ENCODE data around the gene EFNA5. TPM values are rescaled to one million over a fixed set of nuclear protein-coding genes. Genes with fewer than 3 reads are reported as not detected.

Gene EFNA5
- total RNA-seq, 1 experiment from 2014 or later, result 0.22 TPM

GRCh38 chr5:107469064-107469463, 201.7 kb downstream of the EFNA5 start:
- intact Hi-C loops (cut with micrococcal nuclease), result no loop called here
- H3K4me1 ChIP-seq (ENCODE audit: control insufficient read depth in 1 of 2, insufficient read depth in 2 of 2, low read length in 2 of 2), result peaks cover 22 to 33% of the 10 kb centered on the region in 2 experiments; a peak in 3 of 4 replicates

GRCh38 chr5:107468276-107468675, 202.5 kb downstream of the EFNA5 start:
- CTCF ChIA-PET, result no interaction called here
- POLR2A ChIA-PET, result no interaction called here
- H4K20me1 ChIP-seq (ENCODE audit: insufficient read depth), result no peaks in the 10 kb centered on the region
- H3K9me3 ChIP-seq (ENCODE audit: control insufficient read depth in 1 of 2, insufficient read depth in 1 of 2, low read depth in 1 of 2, low read length in 2 of 2), result no peaks in the 10 kb centered on the region
- H2AFZ ChIP-seq (ENCODE audit: low read depth, low read length, poor library complexity, severe bottlenecking), result no peak overlapping the region
- intact Hi-C loops (cut with micrococcal nuclease), result no loop called here
- no peak overlapping the region for H3K27ac ChIP-seq (ENCODE audit: low read depth, low read length)
- no peak for TF ChIP-seq REST (IDR thresholded peaks at IDR 0.05; ENCODE audit: low read depth)
- no peak for TF ChIP-seq POLR2AphosphoS5 (IDR thresholded peaks at IDR 0.05; ENCODE audit: low read depth, low read length)
- H3K4me1 ChIP-seq (ENCODE audit: control insufficient read depth in 1 of 2, insufficient read depth in 2 of 2, low read length in 2 of 2), result peaks cover 22 to 33% of the 10 kb centered on the region in 2 experiments; a peak in 3 of 4 replicates
- H3K79me2 ChIP-seq (ENCODE audit: insufficient read depth, low read length), result no peaks in the 10 kb centered on the region
- DNase-seq (ENCODE audit: low read depth, low spot score) (no peak), ATAC-seq (no peak)
- no peak overlapping the region for H3K9ac ChIP-seq (ENCODE audit: low read length)
- H3K4me2 ChIP-seq (ENCODE audit: low read length), result no peak overlapping the region
- BruUV-seq (replicated peaks), result no TSS peak
- no peaks in the 10 kb centered on the region for H3K9me2 ChIP-seq (ENCODE audit: insufficient read depth)
- no peaks in the 10 kb centered on the region for H3K27me3 ChIP-seq (ENCODE audit: insufficient read depth, low read length)
- no peaks in the 10 kb centered on the region for H3K36me3 ChIP-seq (ENCODE audit: control insufficient read depth in 1 of 2, insufficient read depth in 2 of 2, low read length in 2 of 2)
- no peak overlapping the region for H3K4me3 ChIP-seq (replicated peaks in 1 of 2; ENCODE audit: low read depth in 1 of 2, low read length in 2 of 2)
- RAD21 ChIA-PET (ENCODE audit: low non-redundant PET in 1 of 2, low total read pairs in 2 of 2, uncharacterized antibody in 2 of 2, unreplicated experiment in 2 of 2), result no interaction called here

More at GRCh38 chr5:107469064-107469463, 201.7 kb downstream of the EFNA5 start:
- Histone ChIP-seq H4K20me1 (ENCODE audit: insufficient read depth) (no peaks in the 10 kb centered on the region), H2AFZ (ENCODE audit: low read depth, low read length, poor library complexity, severe bottlenecking) (no peak overlapping the region), H3K4me2 (ENCODE audit: low read length) (peak overlapping the region; percentile 30), H3K79me2 (ENCODE audit: insufficient read depth, low read length) (no peaks in the 10 kb centered on the region), H3K36me3 (ENCODE audit: control insufficient read depth in 1 of 2, insufficient read depth in 2 of 2, low read length in 2 of 2) (no peaks in the 10 kb centered on the region), H3K9me2 (ENCODE audit: insufficient read depth) (no peaks in the 10 kb centered on the region), H3K27ac (ENCODE audit: low read depth, low read length) (no peak overlapping the region), H3K9ac (ENCODE audit: low read length) (no peak overlapping the region), H3K4me3 (replicated peaks in 1 of 2; ENCODE audit: low read depth in 1 of 2, low read length in 2 of 2) (no peak overlapping the region), H3K9me3 (ENCODE audit: control insufficient read depth in 1 of 2, insufficient read depth in 1 of 2, low read depth in 1 of 2, low read length in 2 of 2) (no peaks in the 10 kb centered on the region), H3K27me3 (ENCODE audit: insufficient read depth, low read length) (no peaks in the 10 kb centered on the region)
- ChIA-PET POLR2A (no interaction called here), CTCF (no interaction called here), RAD21 (ENCODE audit: low non-redundant PET in 1 of 2, low total read pairs in 2 of 2, uncharacterized antibody in 2 of 2, unreplicated experiment in 2 of 2) (no interaction called here)
- no peak; the same call in 1 of the 2 replicates for ATAC-seq
- BruUV-seq (replicated peaks), result no TSS peak
- DNase-seq (ENCODE audit: low read depth, low spot score), result no peak
- TF ChIP-seq TCF7L2 (IDR thresholded peaks at IDR 0.05; ENCODE audit: borderline replicate concordance, extremely low read depth, insufficient read depth, insufficient read length), result no peak
